ENCODE results near the gene SV2B.

DNA sequence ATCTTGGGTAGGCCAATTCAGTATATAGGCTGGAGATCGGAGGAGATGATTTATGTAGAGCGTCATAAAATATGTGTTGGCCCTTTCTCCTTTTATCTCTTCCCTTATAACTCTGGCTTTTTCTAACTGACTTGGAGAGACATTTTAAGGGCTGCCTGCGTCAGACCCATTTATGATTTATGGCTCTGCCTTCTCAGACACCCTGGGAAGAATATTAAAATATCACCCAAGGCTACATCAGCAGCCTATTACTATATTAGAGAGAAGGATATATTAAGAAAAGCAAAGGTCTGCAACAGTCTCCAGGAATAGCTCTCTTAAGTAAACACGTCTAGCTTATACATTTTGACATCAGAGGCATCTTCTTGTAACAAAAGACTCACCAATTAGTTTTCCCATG lies 179.4 kb downstream of the SV2B start:
- no peak for TF ChIP-seq YY1 (IDR thresholded peaks at IDR 0.05; ENCODE audit: extremely low read depth, insufficient replicate concordance, low read depth, low read length)
- TF ChIP-seq POLR2AphosphoS5 (IDR thresholded peaks at IDR 0.05; ENCODE audit: low read depth, low read length) = no peak
- TF ChIP-seq ELF1 (IDR thresholded peaks at IDR 0.05; ENCODE audit: borderline replicate concordance, low read depth) = no peak
- TF ChIP-seq POLR2A (IDR thresholded peaks at IDR 0.05; ENCODE audit: borderline replicate concordance, extremely low read depth, insufficient read depth, insufficient read length) = no peak
- TF ChIP-seq, protein P1, sequence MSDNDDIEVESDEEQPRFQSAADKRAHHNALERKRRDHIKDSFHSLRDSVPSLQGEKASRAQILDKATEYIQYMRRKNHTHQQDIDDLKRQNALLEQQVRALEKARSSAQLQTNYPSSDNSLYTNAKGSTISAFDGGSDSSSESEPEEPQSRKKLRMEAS (IDR thresholded peaks at IDR 0.05) = no peak
- TF ChIP-seq, protein P2, sequence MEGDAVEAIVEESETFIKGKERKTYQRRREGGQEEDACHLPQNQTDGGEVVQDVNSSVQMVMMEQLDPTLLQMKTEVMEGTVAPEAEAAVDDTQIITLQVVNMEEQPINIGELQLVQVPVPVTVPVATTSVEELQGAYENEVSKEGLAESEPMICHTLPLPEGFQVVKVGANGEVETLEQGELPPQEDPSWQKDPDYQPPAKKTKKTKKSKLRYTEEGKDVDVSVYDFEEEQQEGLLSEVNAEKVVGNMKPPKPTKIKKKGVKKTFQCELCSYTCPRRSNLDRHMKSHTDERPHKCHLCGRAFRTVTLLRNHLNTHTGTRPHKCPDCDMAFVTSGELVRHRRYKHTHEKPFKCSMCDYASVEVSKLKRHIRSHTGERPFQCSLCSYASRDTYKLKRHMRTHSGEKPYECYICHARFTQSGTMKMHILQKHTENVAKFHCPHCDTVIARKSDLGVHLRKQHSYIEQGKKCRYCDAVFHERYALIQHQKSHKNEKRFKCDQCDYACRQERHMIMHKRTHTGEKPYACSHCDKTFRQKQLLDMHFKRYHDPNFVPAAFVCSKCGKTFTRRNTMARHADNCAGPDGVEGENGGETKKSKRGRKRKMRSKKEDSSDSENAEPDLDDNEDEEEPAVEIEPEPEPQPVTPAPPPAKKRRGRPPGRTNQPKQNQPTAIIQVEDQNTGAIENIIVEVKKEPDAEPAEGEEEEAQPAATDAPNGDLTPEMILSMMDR (IDR thresholded peaks at IDR 0.05 in 2 of 3, conservative IDR thresholded peaks at IDR 0.05 in 1 of 3; ENCODE audit: borderline replicate concordance in 1 of 3, insufficient read depth in 1 of 3, low read depth in 2 of 3, low read length in 2 of 3) = no peak
- TF ChIP-seq EZH2 (IDR thresholded peaks at IDR 0.05) = no peak
